ENCODE data around the gene CFAP20DC.

The CFAP20DC gene

GRCh38 chr3:58864480-58864879, 185.3 kb downstream of the CFAP20DC start (continued):
- TF ChIP-seq ZNF112 (tag by site-specific recombination; IDR thresholded peaks at IDR 0.05), result no peak
- TF ChIP-seq ZNF488 (tag by site-specific recombination; IDR thresholded peaks at IDR 0.05), result no peak
- no peak for TF ChIP-seq ZNF354C (tag by site-specific recombination; IDR thresholded peaks at IDR 0.05; ENCODE audit: borderline replicate concordance, low read depth)
- TF ChIP-seq ZNF394 (tag by site-specific recombination; IDR thresholded peaks at IDR 0.05; ENCODE audit: borderline replicate concordance), result no peak
- no peak for TF ChIP-seq ZNF362 (tag by site-specific recombination; IDR thresholded peaks at IDR 0.05)
- TF ChIP-seq KLF1 (tag by site-specific recombination; IDR thresholded peaks at IDR 0.05), result no peak
- TF ChIP-seq AEBP2 (tag by site-specific recombination; IDR thresholded peaks at IDR 0.05; ENCODE audit: borderline replicate concordance), result no peak
- TF ChIP-seq REST (tag by site-specific recombination; IDR thresholded peaks at IDR 0.05), result no peak

- Histone ChIP-seq H3K27ac (ENCODE audit: extremely low read depth, low read depth, low read length) (no peak overlapping the region), H3K9me3 (ENCODE audit: control insufficient read depth, insufficient read depth, low read depth, low read length) (no peaks in the 10 kb centered on the region), H3K4me1 (ENCODE audit: control insufficient read depth, insufficient read depth, low read length) (no peaks in the 10 kb centered on the region), H3K4me3 (ENCODE audit: low read depth, low read length) (no peak overlapping the region), H3K36me3 (ENCODE audit: control insufficient read depth in 2 of 2, insufficient read depth in 1 of 2, low read length in 2 of 2) (no peaks in the 10 kb centered on the region)
- ChIA-PET CTCF (no interaction called here), POLR2A (no interaction called here)
- TF ChIP-seq SALL2 (tag by site-specific recombination; IDR thresholded peaks at IDR 0.05; ENCODE audit: borderline replicate concordance), result no peak
- TF ChIP-seq ZBTB21 (tag by site-specific recombination; IDR thresholded peaks at IDR 0.05), result no peak
- TF ChIP-seq ZNF658 (tag by site-specific recombination; IDR thresholded peaks at IDR 0.05), result no peak
- TF ChIP-seq ZNF677 (tag by site-specific recombination; IDR thresholded peaks at IDR 0.05), result no peak
- TF ChIP-seq ZBTB8A (tag by site-specific recombination; IDR thresholded peaks at IDR 0.05), result no peak
- no peak for TF ChIP-seq ZBTB26 (tag by site-specific recombination; optimal IDR thresholded peaks at IDR 0.05)
- no peak for TF ChIP-seq ZNF223 (tag by site-specific recombination; IDR thresholded peaks at IDR 0.05)
- TF ChIP-seq ZNF626 (tag by site-specific recombination; IDR thresholded peaks at IDR 0.05), result no peak
Observed at GRCh38 chr3:58863206-58863605, 186.6 kb downstream of the CFAP20DC start.

All from HEK293 (cell line).